Measurements from ENCODE around the gene ACP7.

GRCh38 chr19:39083599-39083982 lies 577 bp upstream of the ACP7 start:
- no peak for TF ChIP-seq CTCF (IDR thresholded peaks at IDR 0.05)
- TF ChIP-seq POLR2A (IDR thresholded peaks at IDR 0.05): no peak

Data from adrenal gland (tissue), 5 donors.